Neural cell (in vitro differentiated cells): ENCODE data around the gene MRPL48. TPM values are rescaled to one million over a fixed set of nuclear protein-coding genes. Genes with fewer than 3 reads are reported as not detected.

Source experiments
- H2AFZ ChIP-seq: fragments of 200-600, 300-800 bp; sonication (generic), shearing (Covaris generic); 2 replicates; pipeline ENCODE4 v1.6.0; 2014; ENCODE audit warnings: low read depth, mild to moderate bottlenecking, antibody characterized with exemption, low read length, moderate library complexity
- H3F3A ChIP-seq: fragments of 200-600 bp; shearing (Covaris generic); 2 replicates; pipeline ENCODE4 v1.6.1; 2016; ENCODE audit warnings: mild to moderate bottlenecking, moderate library complexity, mixed read lengths, antibody characterized with exemption, low read length; ENCODE audit not compliant: insufficient read depth, poor library complexity, severe bottlenecking
- H3K27ac ChIP-seq: fragments of 200-600, 300-800 bp; sonication (generic), shearing (Covaris generic); 2 replicates; pipeline ENCODE4 v1.5.1; 2014; ENCODE audit warnings: mild to moderate bottlenecking, low read length, moderate library complexity
- H3K27me3 ChIP-seq: fragments of 300-800, 200-600 bp; sonication (generic), shearing (Covaris generic); 2 replicates; pipeline ENCODE4 v1.6.0; 2014; ENCODE audit warnings: mild to moderate bottlenecking, low read depth, low read length, moderate library complexity; ENCODE audit not compliant: insufficient read depth
- H3K36me3 ChIP-seq: fragments of 300-800, 200-600 bp; sonication (generic), shearing (Covaris generic); 2 replicates; pipeline ENCODE4 v1.5.1; 2014; ENCODE audit warnings: mild to moderate bottlenecking, antibody characterized with exemption, low read length, moderate library complexity; ENCODE audit not compliant: insufficient read depth
- H3K4me2 ChIP-seq: fragments of 300-800, 200-600 bp; sonication (generic), shearing (Covaris generic); 2 replicates; pipeline ENCODE4 v1.6.0; 2014; ENCODE audit warnings: mild to moderate bottlenecking, low read length
- H3K4me3 ChIP-seq: fragments of 300-800, 200-600 bp; sonication (generic), shearing (Covaris generic); 2 replicates; pipeline ENCODE4 v1.5.1; 2014; ENCODE audit warnings: mild to moderate bottlenecking, low read length, moderate library complexity
- H3K79me2 ChIP-seq: fragments of 200-600 bp; shearing (Covaris generic); replicated peaks from 2 replicates; pipeline ENCODE4 v1.6.0; 2014; ENCODE audit warnings: mild to moderate bottlenecking, low read length, moderate library complexity; ENCODE audit not compliant: insufficient read depth
- H3K9ac ChIP-seq: fragments of 300-800, 200-600 bp; sonication (generic), shearing (Covaris generic); 2 replicates; pipeline ENCODE4 v1.6.1; 2016; ENCODE audit warnings: mild to moderate bottlenecking, low read length, mixed read lengths
- H3K9me2 ChIP-seq: fragments of 200-600 bp; shearing (Covaris generic); 2 replicates; pipeline ENCODE4 v1.6.1; 2016; ENCODE audit warnings: mild to moderate bottlenecking, low read length, mixed read lengths; ENCODE audit not compliant: insufficient read depth
- H3K9me3 ChIP-seq: fragments of 200-600, 300-800 bp; sonication (generic), shearing (Covaris generic); 2 replicates; pipeline ENCODE4 v1.6.1; 2016; ENCODE audit warnings: mild to moderate bottlenecking, mixed run types, low read length, moderate library complexity, mixed read lengths
- H4K20me1 ChIP-seq: fragments of 200-600 bp; shearing (Covaris generic); 2 replicates; pipeline ENCODE4 v1.6.1; 2016; ENCODE audit warnings: mild to moderate bottlenecking, mixed run types; ENCODE audit not compliant: insufficient read depth
- EP300 ChIP-seq: fragments of 450-650 bp; conservative IDR thresholded peaks from 2 replicates; pipeline ENCODE4 v1.6.1; 2014; ENCODE audit warnings: antibody characterized with exemption, mild to moderate bottlenecking, moderate library complexity; ENCODE audit not compliant: poor library complexity, severe bottlenecking
- EZH2 ChIP-seq: fragments of 200-600, 300-800 bp; shearing (Covaris generic), sonication (generic); IDR thresholded peaks from 2 replicates; pipeline ENCODE4 v1.6.1; 2014; ENCODE audit warnings: antibody characterized with exemption, low read length, borderline replicate concordance, mild to moderate bottlenecking; ENCODE audit not compliant: insufficient read depth, poor library complexity, severe bottlenecking
- MXI1 ChIP-seq: fragments of 450-650 bp; conservative IDR thresholded peaks from 2 replicates; pipeline ENCODE4 v1.6.1; 2014; ENCODE audit warnings: antibody characterized with exemption, mild to moderate bottlenecking; ENCODE audit not compliant: poor library complexity, severe bottlenecking
- POLR2AphosphoS5 ChIP-seq: IDR thresholded peaks from 2 replicates; pipeline ENCODE4 v1.6.1; 2012
- RAD21 ChIP-seq: fragments of 450-650 bp; conservative IDR thresholded peaks from 2 replicates; pipeline ENCODE4 v1.6.1; 2014; ENCODE audit warnings: antibody characterized with exemption, mild to moderate bottlenecking, moderate library complexity
- SMC3 ChIP-seq: fragments of 450-650 bp; conservative IDR thresholded peaks from 2 replicates; pipeline ENCODE4 v1.6.1; 2014; ENCODE audit warnings: antibody characterized with exemption, mild to moderate bottlenecking, moderate library complexity; ENCODE audit not compliant: poor library complexity
- TAF1 ChIP-seq: IDR thresholded peaks from 2 replicates; pipeline ENCODE4 v1.6.1; 2012; ENCODE audit warnings: low read depth
- polyA plus RNA-seq: library from polyadenylated mRNA; depleted of rRNA; stranded (reverse); fragments of >200 nt; gene quantifications from 2 replicates; pipeline ENCODE4 v1.2.3, GENCODE V29; 2014
- TF ChIP-seq, protein P1 (sequence below): fragments of 450-650 bp; IDR thresholded peaks from 2 replicates; pipeline ENCODE4 v1.5.1; 2014; ENCODE audit warnings: antibody characterized with exemption, mild to moderate bottlenecking, moderate library complexity; ENCODE audit not compliant: poor library complexity, severe bottlenecking
- TF ChIP-seq, protein P2 (sequence below): IDR thresholded peaks from 2 replicates; pipeline ENCODE4 v1.6.1; 2012; ENCODE audit warnings: borderline replicate concordance

Gene MRPL48
- polyA plus RNA-seq, 1 donor from 2014 or later, result 98.3 TPM

DNA sequence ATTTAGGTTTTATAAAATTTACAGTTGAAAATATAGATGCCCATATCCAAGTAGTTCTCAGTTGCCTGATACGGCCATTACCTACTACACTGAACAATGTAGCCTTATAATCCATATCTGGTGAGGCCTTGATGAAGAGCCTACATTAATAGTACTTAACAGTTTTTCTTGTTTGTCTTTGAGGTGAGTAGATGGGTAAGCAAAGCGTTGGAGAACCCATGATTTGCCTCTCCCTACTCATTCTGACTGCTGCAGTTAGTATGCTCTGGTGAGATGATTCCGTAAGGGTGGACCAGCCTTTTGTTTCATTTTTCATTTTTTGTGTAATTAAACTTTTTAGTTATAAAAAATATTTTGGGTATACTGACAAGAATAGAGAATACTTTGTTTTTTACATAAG lies 100.6 kb downstream of the MRPL48 start:
- H3F3A ChIP-seq, result no peaks in the 10 kb centered on the region
- H2AFZ ChIP-seq, result no peak overlapping the region
- no peak overlapping the region for H3K4me3 ChIP-seq
- peaks cover 6% of the 10 kb centered on the region for H3K36me3 ChIP-seq
- H3K9me3 ChIP-seq, result no peaks in the 10 kb centered on the region
- H3K9me2 ChIP-seq, result no peaks in the 10 kb centered on the region
- H3K79me2 ChIP-seq, result no peaks in the 10 kb centered on the region
- H3K9ac ChIP-seq, result no peak overlapping the region
- H3K27ac ChIP-seq, result no peak overlapping the region
- H3K4me2 ChIP-seq, result no peak overlapping the region
- H3K27me3 ChIP-seq, result no peaks in the 10 kb centered on the region
- H4K20me1 ChIP-seq, result no peaks in the 10 kb centered on the region
- TF ChIP-seq TAF1 (no peak), MXI1 (no peak), SMC3 (no peak), RAD21 (no peak)

DNA sequence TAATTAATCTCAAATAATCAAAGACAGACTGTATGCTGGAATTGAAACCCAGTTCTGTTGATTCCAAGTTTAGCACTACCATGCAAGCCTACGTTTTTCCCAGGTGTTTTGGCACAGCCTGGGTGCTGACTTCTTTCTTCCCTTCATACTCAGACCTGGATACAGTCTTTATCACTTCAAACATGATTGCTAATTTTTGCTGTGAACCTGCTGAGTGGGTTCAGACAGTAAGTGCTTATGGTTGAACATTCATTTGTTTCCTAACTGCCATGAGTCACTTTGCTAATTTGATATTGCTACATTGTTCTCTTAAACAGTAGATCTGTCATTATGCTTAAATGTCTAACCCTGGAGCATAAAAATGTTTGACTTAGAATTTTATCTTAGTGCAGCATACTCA lies 101.3 kb downstream of the MRPL48 start:
- Histone ChIP-seq H4K20me1 (no peaks in the 10 kb centered on the region), H3K27ac (no peak overlapping the region), H3K27me3 (no peaks in the 10 kb centered on the region), H3K4me3 (no peak overlapping the region), H3K79me2 (no peaks in the 10 kb centered on the region), H3K9ac (no peak overlapping the region), H3F3A (no peaks in the 10 kb centered on the region), H3K9me3 (no peaks in the 10 kb centered on the region), H2AFZ (no peak overlapping the region), H3K36me3 (peaks cover 6% of the 10 kb centered on the region), H3K9me2 (no peaks in the 10 kb centered on the region), H3K4me2 (no peak overlapping the region)
- no peak for TF ChIP-seq EP300

DNA sequence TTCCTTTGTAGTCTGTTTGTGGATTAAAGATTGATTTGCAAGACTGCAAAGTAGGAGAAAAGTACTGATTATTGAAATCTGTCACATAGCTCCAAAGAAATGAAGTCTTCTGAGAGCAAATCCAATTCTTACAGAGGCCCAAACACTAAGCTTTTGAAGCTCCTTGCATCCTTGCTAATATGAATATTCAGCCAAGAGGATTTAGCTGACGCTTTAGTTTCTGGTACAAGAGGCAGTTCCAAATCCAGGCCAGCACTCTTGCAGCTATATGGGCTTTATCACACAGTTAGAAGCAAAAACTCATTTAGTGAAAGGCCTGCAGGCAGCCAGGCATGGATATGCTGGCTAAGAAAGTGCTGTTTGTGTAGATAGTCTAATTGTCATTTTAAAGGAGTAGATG lies 101.9 kb downstream of the MRPL48 start:
- no peaks in the 10 kb centered on the region for H3K9me2 ChIP-seq
- peaks cover 6% of the 10 kb centered on the region for H3K36me3 ChIP-seq
- no peak for TF ChIP-seq TAF1
- TF ChIP-seq, protein P1, sequence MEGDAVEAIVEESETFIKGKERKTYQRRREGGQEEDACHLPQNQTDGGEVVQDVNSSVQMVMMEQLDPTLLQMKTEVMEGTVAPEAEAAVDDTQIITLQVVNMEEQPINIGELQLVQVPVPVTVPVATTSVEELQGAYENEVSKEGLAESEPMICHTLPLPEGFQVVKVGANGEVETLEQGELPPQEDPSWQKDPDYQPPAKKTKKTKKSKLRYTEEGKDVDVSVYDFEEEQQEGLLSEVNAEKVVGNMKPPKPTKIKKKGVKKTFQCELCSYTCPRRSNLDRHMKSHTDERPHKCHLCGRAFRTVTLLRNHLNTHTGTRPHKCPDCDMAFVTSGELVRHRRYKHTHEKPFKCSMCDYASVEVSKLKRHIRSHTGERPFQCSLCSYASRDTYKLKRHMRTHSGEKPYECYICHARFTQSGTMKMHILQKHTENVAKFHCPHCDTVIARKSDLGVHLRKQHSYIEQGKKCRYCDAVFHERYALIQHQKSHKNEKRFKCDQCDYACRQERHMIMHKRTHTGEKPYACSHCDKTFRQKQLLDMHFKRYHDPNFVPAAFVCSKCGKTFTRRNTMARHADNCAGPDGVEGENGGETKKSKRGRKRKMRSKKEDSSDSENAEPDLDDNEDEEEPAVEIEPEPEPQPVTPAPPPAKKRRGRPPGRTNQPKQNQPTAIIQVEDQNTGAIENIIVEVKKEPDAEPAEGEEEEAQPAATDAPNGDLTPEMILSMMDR, result no peak
- TF ChIP-seq SMC3, result no peak
- TF ChIP-seq RAD21, result no peak
- no peak for TF ChIP-seq EZH2
- TF ChIP-seq EP300, result no peak
- no peak for TF ChIP-seq MXI1
- TF ChIP-seq, protein P2, sequence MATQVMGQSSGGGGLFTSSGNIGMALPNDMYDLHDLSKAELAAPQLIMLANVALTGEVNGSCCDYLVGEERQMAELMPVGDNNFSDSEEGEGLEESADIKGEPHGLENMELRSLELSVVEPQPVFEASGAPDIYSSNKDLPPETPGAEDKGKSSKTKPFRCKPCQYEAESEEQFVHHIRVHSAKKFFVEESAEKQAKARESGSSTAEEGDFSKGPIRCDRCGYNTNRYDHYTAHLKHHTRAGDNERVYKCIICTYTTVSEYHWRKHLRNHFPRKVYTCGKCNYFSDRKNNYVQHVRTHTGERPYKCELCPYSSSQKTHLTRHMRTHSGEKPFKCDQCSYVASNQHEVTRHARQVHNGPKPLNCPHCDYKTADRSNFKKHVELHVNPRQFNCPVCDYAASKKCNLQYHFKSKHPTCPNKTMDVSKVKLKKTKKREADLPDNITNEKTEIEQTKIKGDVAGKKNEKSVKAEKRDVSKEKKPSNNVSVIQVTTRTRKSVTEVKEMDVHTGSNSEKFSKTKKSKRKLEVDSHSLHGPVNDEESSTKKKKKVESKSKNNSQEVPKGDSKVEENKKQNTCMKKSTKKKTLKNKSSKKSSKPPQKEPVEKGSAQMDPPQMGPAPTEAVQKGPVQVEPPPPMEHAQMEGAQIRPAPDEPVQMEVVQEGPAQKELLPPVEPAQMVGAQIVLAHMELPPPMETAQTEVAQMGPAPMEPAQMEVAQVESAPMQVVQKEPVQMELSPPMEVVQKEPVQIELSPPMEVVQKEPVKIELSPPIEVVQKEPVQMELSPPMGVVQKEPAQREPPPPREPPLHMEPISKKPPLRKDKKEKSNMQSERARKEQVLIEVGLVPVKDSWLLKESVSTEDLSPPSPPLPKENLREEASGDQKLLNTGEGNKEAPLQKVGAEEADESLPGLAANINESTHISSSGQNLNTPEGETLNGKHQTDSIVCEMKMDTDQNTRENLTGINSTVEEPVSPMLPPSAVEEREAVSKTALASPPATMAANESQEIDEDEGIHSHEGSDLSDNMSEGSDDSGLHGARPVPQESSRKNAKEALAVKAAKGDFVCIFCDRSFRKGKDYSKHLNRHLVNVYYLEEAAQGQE, result no peak
- no peak for TF ChIP-seq POLR2AphosphoS5
- no peaks in the 10 kb centered on the region for H3K9me3 ChIP-seq
- H3K79me2 ChIP-seq, result no peaks in the 10 kb centered on the region
- no peak overlapping the region for H3K4me2 ChIP-seq
- H4K20me1 ChIP-seq, result no peaks in the 10 kb centered on the region
- H3K9ac ChIP-seq, result no peak overlapping the region
- H3K27ac ChIP-seq, result no peak overlapping the region
- H2AFZ ChIP-seq, result no peak overlapping the region
- H3K4me3 ChIP-seq, result no peak overlapping the region
- H3F3A ChIP-seq, result no peaks in the 10 kb centered on the region
- no peaks in the 10 kb centered on the region for H3K27me3 ChIP-seq
